T-cell (primary cell): ENCODE results near the gene IFITM2. TPM values are rescaled to one million over a fixed set of nuclear protein-coding genes. Genes with fewer than 3 reads are reported as not detected.

Experiments used
- ATAC-seq, 4 experiments: fragments of 200-7000 bp in 3 of 4; fragments of 150-1000 bp in 1 of 4; cut with Tn5 transposase; replicated peaks in 1 of 4; 1 replicate in 3 of 4; 2 replicates in 1 of 4; pipeline ENCODE4 v1.10.0; 2021; ENCODE audit warnings: moderate library complexity in 3 of 4, mild to moderate bottlenecking in 2 of 4, moderate number of reproducible peaks in 1 of 4
- CTCF ChIA-PET, 2 donors: fragments of 300-600 bp; sonication (Branson Sonifier 250); formaldehyde crosslinking; loops; one replicate each; lab custom pipeline; 2022; ENCODE audit warnings: antibody characterized with exemption in 2 of 2; lab: Charles Lee
- POLR2A ChIA-PET, 2 donors: fragments of 300-600 bp; sonication (Branson Sonifier 250); formaldehyde crosslinking; loops; one replicate each; lab custom pipeline; 2022; ENCODE audit warnings: antibody characterized with exemption in 2 of 2; lab: Charles Lee
- DNase-seq, 35 experiments: peaks; one replicate each; pipeline versions ENCODE4 v3.0.0 to v3.0.0-alpha.2; 2013 to 2023
- H3K27ac ChIP-seq: one replicate; pipeline ENCODE4 v1.5.1; 2013; ENCODE audit warnings: low read length
- H3K27me3 ChIP-seq, 2 experiments: replicated peaks in 1 of 2; 1 replicate in 1 of 2; 2 replicates in 1 of 2; pipeline versions ENCODE4 v1.6.1 to v1.7.0; 2013; ENCODE audit warnings: low read length in 1 of 2, mixed read lengths in 1 of 2; ENCODE audit not compliant: control insufficient read depth in 2 of 2, insufficient read depth in 2 of 2; ENCODE audit errors: extremely low read depth in 1 of 2
- H3K36me3 ChIP-seq, 2 donors: 1 replicate in 1 of 2; 2 replicates in 1 of 2; pipeline versions ENCODE4 v1.6.1 to v1.7.0; 2013; ENCODE audit warnings: low read length in 1 of 2; ENCODE audit not compliant: control insufficient read depth in 2 of 2, insufficient read depth in 1 of 2; ENCODE audit errors: extremely low read depth in 1 of 2
- H3K4me1 ChIP-seq, 2 experiments: 1 replicate in 1 of 2; 2 replicates in 1 of 2; pipeline versions ENCODE4 v1.6.1 to v1.7.0; 2013; ENCODE audit warnings: low read length in 2 of 2, mixed read lengths in 1 of 2; ENCODE audit not compliant: insufficient read depth in 2 of 2, control insufficient read depth in 1 of 2; ENCODE audit errors: extremely low read depth in 1 of 2
- H3K4me3 ChIP-seq, 2 donors: 1 replicate in 1 of 2; 2 replicates in 1 of 2; pipeline versions ENCODE4 v1.5.1 to v1.7.0; 2013; ENCODE audit warnings: mild to moderate bottlenecking in 2 of 2, low read length in 1 of 2, moderate library complexity in 1 of 2; ENCODE audit not compliant: control insufficient read depth in 1 of 2; ENCODE audit errors: extremely low read depth in 1 of 2
- H3K9me3 ChIP-seq: 2 replicates; pipeline ENCODE4 v1.7.0; 2013
- H3K27ac Mint-ChIP-seq, 2 donors: one replicate each; pipeline ENCODE4 v1.8.0; 2020 to 2021; ENCODE audit warnings: mild to moderate bottlenecking in 2 of 2, mixed read lengths in 2 of 2
- H3K27me3 Mint-ChIP-seq, 2 donors: one replicate each; pipeline ENCODE4 v1.8.0; 2021 to 2022; ENCODE audit warnings: mixed read lengths in 2 of 2
- H3K36me3 Mint-ChIP-seq: one replicate; pipeline ENCODE4 v1.8.0; 2021; ENCODE audit warnings: mixed read lengths
- H3K4me1 Mint-ChIP-seq, 3 donors: one replicate each; pipeline ENCODE4 v1.8.0; 2020 to 2022; ENCODE audit warnings: mixed read lengths in 3 of 3, mild to moderate bottlenecking in 1 of 3
- H3K4me3 Mint-ChIP-seq, 3 donors: one replicate each; pipeline ENCODE4 v1.8.0; 2020 to 2022; ENCODE audit warnings: mild to moderate bottlenecking in 3 of 3, mixed read lengths in 3 of 3, moderate library complexity in 3 of 3
- H3K9me3 Mint-ChIP-seq, 3 donors: one replicate each; pipeline ENCODE4 v1.8.0; 2020 to 2022; ENCODE audit warnings: mixed read lengths in 3 of 3
- WGBS: methylation state at CpG from one replicate; pipeline ENCODE4 v1.1.5; 2013; ENCODE audit warnings: missing lambda C conversion rate; ENCODE audit not compliant: insufficient coverage; 5-methylcytosine and 5-hydroxymethylcytosine counted together
- total RNA-seq, 35 experiments: library from RNA in 6 of 35; stranded (reverse) in 6 of 35; fragments of 120-200 nt in 1 of 35; gene quantifications; one replicate each; pipeline versions ENCODE4 v1.2.1 to v1.2.4 and lab custom pipeline; 2013 to 2026

The IFITM2 gene
- total RNA-seq, 5 donors from 2014 or later (not counting 1 experiment from before 2014, with no cell fraction given), result 276 to 654 (median 359) TPM

DNA sequence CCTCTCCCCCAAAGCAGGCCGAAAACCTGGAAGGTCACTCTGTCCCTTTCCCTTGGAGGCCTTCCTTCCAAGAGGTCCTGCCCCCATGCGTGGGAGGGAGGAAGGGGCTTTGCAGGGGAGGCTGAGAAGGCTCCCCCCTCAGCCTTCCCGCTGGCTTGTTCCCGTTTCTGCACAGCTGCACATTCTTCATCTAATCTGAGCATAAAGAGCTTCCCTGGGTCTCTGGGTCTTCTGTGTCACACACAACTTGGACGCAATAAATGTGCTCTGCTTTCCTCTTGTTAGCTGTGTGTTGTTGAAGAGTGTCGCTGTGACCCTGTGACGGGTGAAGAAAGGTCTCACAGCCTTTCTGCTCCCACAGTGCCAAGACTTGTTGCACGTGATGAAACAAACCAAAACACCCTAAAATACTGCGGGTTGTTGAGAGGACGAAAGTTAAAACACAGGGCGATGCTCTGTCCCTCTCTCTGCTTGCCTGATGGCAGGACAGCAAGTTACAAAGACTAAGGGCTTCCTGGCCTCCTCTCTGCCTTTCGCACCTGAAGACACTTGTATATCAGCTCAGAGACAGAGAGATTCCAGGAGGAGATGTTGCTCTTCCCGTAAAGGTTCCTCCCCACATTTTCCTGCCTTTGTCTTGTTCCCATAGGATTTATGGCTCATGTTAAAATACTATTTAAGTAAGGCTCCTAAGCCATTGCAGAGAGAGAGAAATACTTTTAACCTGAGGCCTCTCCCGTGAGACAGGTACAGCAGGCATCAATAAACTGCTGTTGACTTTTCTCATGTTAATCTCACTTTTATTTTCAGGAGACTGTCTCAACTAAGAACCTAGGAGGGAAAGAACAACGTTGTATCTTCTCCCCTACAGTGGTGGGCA is 28.4 kb downstream of the IFITM2 start:
- ATAC-seq (no peak), DNase-seq (no peak)
- H3K36me3 Mint-ChIP-seq, result no peaks in the 10 kb centered on the region
- Histone ChIP-seq H3K4me1 (peaks cover 22 to 29% of the 10 kb centered on the region in 2 experiments), H3K9me3 (no peaks in the 10 kb centered on the region), H3K27me3 (no peaks in the 10 kb centered on the region), H3K36me3 (no peaks in the 10 kb centered on the region), H3K27ac (no peak overlapping the region), H3K4me3 (no peak overlapping the region)
- ChIA-PET CTCF (interaction anchor here in 1 of 2 donors (0.5 kb wide), 1 partner anchor 100 kb away, joined by 4 read pairs; no protein-coding TSS in a partner anchor), POLR2A (no interaction called here)
- peaks cover 35 to 49% (median 43%) of the 10 kb centered on the region in 3 donors for H3K4me1 Mint-ChIP-seq
- H3K9me3 Mint-ChIP-seq, result no peaks in the 10 kb centered on the region
- peak overlapping the region; percentile 67 to 77 for H3K27ac Mint-ChIP-seq
- peak overlapping the region in 1 of 3 donors; percentile 12 for H3K4me3 Mint-ChIP-seq
- WGBS, result 90% methylated on average over 2 of the region's 15 CpGs
- peaks cover 0 to 1% of the 10 kb centered on the region in 2 donors for H3K27me3 Mint-ChIP-seq

- peak overlapping the region; percentile 67 to 77 for H3K27ac Mint-ChIP-seq
- Histone ChIP-seq H3K27me3 (no peaks in the 10 kb centered on the region), H3K27ac (no peak overlapping the region), H3K4me3 (no peak overlapping the region), H3K36me3 (no peaks in the 10 kb centered on the region), H3K9me3 (no peaks in the 10 kb centered on the region), H3K4me1 (peaks cover 17 to 22% of the 10 kb centered on the region in 2 experiments)
- POLR2A ChIA-PET, result no interaction called here
- H3K4me3 Mint-ChIP-seq, result peak overlapping the region in 1 of 3 donors; percentile 12
- peaks cover 0 to 1% of the 10 kb centered on the region in 2 donors for H3K27me3 Mint-ChIP-seq
- WGBS, result 90% methylated on average over 2 of the region's 4 CpGs
- H3K9me3 Mint-ChIP-seq, result no peaks in the 10 kb centered on the region
- CTCF ChIA-PET, result no interaction called here
- ATAC-seq (no peak), DNase-seq (no peak)
- H3K36me3 Mint-ChIP-seq, result no peaks in the 10 kb centered on the region
- H3K4me1 Mint-ChIP-seq, result peaks cover 30 to 49% (median 43%) of the 10 kb centered on the region in 3 donors
Measured at GRCh38 chr11:336659-337198, 29.1 kb downstream of the IFITM2 start.

- peaks cover 27 to 43% (median 41%) of the 10 kb centered on the region in 3 donors for H3K4me1 Mint-ChIP-seq
- H3K4me3 Mint-ChIP-seq, result no peak overlapping the region
- Histone ChIP-seq H3K9me3 (no peaks in the 10 kb centered on the region), H3K27me3 (no peaks in the 10 kb centered on the region), H3K4me3 (no peak overlapping the region), H3K27ac (no peak overlapping the region), H3K36me3 (no peaks in the 10 kb centered on the region), H3K4me1 (peaks cover 17% of the 10 kb centered on the region in 2 experiments)
- DNase-seq (no peak), ATAC-seq (no peak)
- peaks cover 0 to 1% of the 10 kb centered on the region in 2 donors for H3K27me3 Mint-ChIP-seq
- H3K27ac Mint-ChIP-seq, result no peak overlapping the region
- WGBS, result 88% methylated on average over 2 of the region's 6 CpGs
- H3K9me3 Mint-ChIP-seq, result no peaks in the 10 kb centered on the region
- ChIA-PET POLR2A (no interaction called here), CTCF (interaction anchor here (0.6 kb wide), 2 partner anchors 20 to 26 kb away, joined by 3 to 5 read pairs; no protein-coding TSS in a partner anchor)
- H3K36me3 Mint-ChIP-seq, result no peaks in the 10 kb centered on the region
Measured at GRCh38 chr11:337711-338110, 30.1 kb downstream of the IFITM2 start.

GRCh38 chr11:339963-340362 is 32.3 kb downstream of the IFITM2 start:
- Histone ChIP-seq H3K9me3 (no peaks in the 10 kb centered on the region), H3K36me3 (no peaks in the 10 kb centered on the region), H3K27ac (no peak overlapping the region), H3K27me3 (no peaks in the 10 kb centered on the region), H3K4me3 (no peak overlapping the region), H3K4me1 (peaks cover 15 to 17% of the 10 kb centered on the region in 2 experiments)
- H3K36me3 Mint-ChIP-seq, result no peaks in the 10 kb centered on the region
- no peak for DNase-seq
- peaks cover 0 to 1% of the 10 kb centered on the region in 2 donors for H3K27me3 Mint-ChIP-seq
- no peak overlapping the region for H3K27ac Mint-ChIP-seq
- no CpG with 5 or more reads among the region's 2 CpGs for WGBS
- H3K4me3 Mint-ChIP-seq, result no peak overlapping the region
- POLR2A ChIA-PET, result interaction anchor here (0.5 to 0.8 kb wide), 3 partner anchors 9 to 171 kb away, joined by 3 to 7 read pairs (median 3); no protein-coding TSS in a partner anchor
- H3K9me3 Mint-ChIP-seq, result no peaks in the 10 kb centered on the region
- CTCF ChIA-PET, result interaction anchor here in 1 of 2 donors (0.5 to 1.9 kb wide), 5 partner anchors 10 to 28 kb away, joined by 3 to 10 read pairs (median 4); no protein-coding TSS in a partner anchor
- peaks cover 24 to 38% (median 36%) of the 10 kb centered on the region in 3 donors for H3K4me1 Mint-ChIP-seq
- no peak for ATAC-seq

- peaks cover 20 to 33% (median 33%) of the 10 kb centered on the region in 3 donors for H3K4me1 Mint-ChIP-seq
- ChIA-PET POLR2A (interaction anchor here in 1 of 2 donors (0.6 kb wide), 1 partner anchor 10 kb away, joined by 4 read pairs; no protein-coding TSS in a partner anchor), CTCF (interaction anchor here in 1 of 2 donors (0.8 to 1.9 kb wide), 4 partner anchors 11 to 29 kb away, joined by 3 to 10 read pairs (median 4); no protein-coding TSS in a partner anchor)
- no peak for ATAC-seq
- H3K9me3 Mint-ChIP-seq, result no peaks in the 10 kb centered on the region
- no peak overlapping the region for H3K4me3 Mint-ChIP-seq
- WGBS, result 83% methylated on average over 3 of the region's 5 CpGs
- Histone ChIP-seq H3K27me3 (no peaks in the 10 kb centered on the region), H3K9me3 (no peaks in the 10 kb centered on the region), H3K4me3 (no peak overlapping the region), H3K4me1 (peaks cover 15 to 16% of the 10 kb centered on the region in 2 experiments), H3K27ac (no peak overlapping the region), H3K36me3 (no peaks in the 10 kb centered on the region)
- no peak for DNase-seq
- H3K27me3 Mint-ChIP-seq, result peaks cover 0 to 1% of the 10 kb centered on the region in 2 donors
- H3K27ac Mint-ChIP-seq, result no peak overlapping the region
- H3K36me3 Mint-ChIP-seq, result no peaks in the 10 kb centered on the region
Measured at GRCh38 chr11:340539-341512, 33.2 kb downstream of the IFITM2 start.
